GM23338 (cell line): ENCODE results near the gene RTL10. TPM values are rescaled to one million over a fixed set of nuclear protein-coding genes. Genes with fewer than 3 reads are reported as not detected.

Experiments used
- ATAC-seq: fragments of 200-7000 bp; cut with Tn5 transposase; 3 replicates; pipeline ENCODE4 v1.9.1; 2020
- DNase-seq: peaks from one replicate; pipeline ENCODE4 v3.0.0-alpha.2; 2015; ENCODE audit warnings: low spot score
- H2AFZ ChIP-seq: fragments of 200-600 bp; sonication (generic); 2 replicates; pipeline ENCODE4 v1.8.0; 2016; ENCODE audit warnings: antibody characterized with exemption, mild to moderate bottlenecking, moderate library complexity
- H3F3A ChIP-seq: fragments of 200-600 bp; sonication (generic); replicated peaks from 2 replicates; pipeline ENCODE4 v1.8.0; 2017; ENCODE audit warnings: antibody characterized with exemption, mixed run types, low read depth
- H3K27ac ChIP-seq: fragments of 200-600 bp; sonication (generic); 2 replicates; pipeline ENCODE4 v1.6.1; 2016; ENCODE audit warnings: low read depth
- H3K27me3 ChIP-seq: fragments of 200-600 bp; sonication (generic); 2 replicates; pipeline ENCODE4 v1.8.0; 2016; ENCODE audit warnings: mild to moderate bottlenecking, mixed run types, moderate library complexity; ENCODE audit not compliant: insufficient read depth
- H3K36me3 ChIP-seq: fragments of 200-600 bp; sonication (generic); 2 replicates; pipeline ENCODE4 v1.8.0; 2016; ENCODE audit warnings: mild to moderate bottlenecking; ENCODE audit not compliant: insufficient read depth
- H3K4me1 ChIP-seq: fragments of 200-600 bp; sonication (generic); 2 replicates; pipeline ENCODE4 v1.8.0; 2016; ENCODE audit warnings: mild to moderate bottlenecking, moderate library complexity; ENCODE audit not compliant: insufficient read depth
- H3K4me2 ChIP-seq: fragments of 200-600 bp; sonication (generic); 2 replicates; pipeline ENCODE4 v1.7.1; 2017; ENCODE audit warnings: mixed run types
- H3K4me3 ChIP-seq: fragments of 200-600 bp; sonication (generic); 2 replicates; pipeline ENCODE4 v1.6.1; 2016; ENCODE audit warnings: mixed run types
- H3K79me2 ChIP-seq: fragments of 200-600 bp; sonication (generic); replicated peaks from 2 replicates; pipeline ENCODE4 v1.8.0; 2017; ENCODE audit warnings: mild to moderate bottlenecking; ENCODE audit not compliant: insufficient read depth
- H3K9me2 ChIP-seq: fragments of 200-600 bp; sonication (generic); 2 replicates; pipeline ENCODE4 v1.8.0; 2017; ENCODE audit not compliant: insufficient read depth
- H4K20me1 ChIP-seq: fragments of 200-600 bp; sonication (generic); replicated peaks from 2 replicates; pipeline ENCODE4 v1.8.0; 2017; ENCODE audit warnings: mild to moderate bottlenecking; ENCODE audit not compliant: insufficient read depth
- H3K27ac Mint-ChIP-seq: 2 replicates; pipeline ENCODE4 v1.8.0; 2020; ENCODE audit warnings: inconsistent platforms, mild to moderate bottlenecking, moderate library complexity, mixed read lengths
- H3K27me3 Mint-ChIP-seq: 3 replicates; pipeline ENCODE4 v1.8.0; 2022; ENCODE audit warnings: low read depth, mild to moderate bottlenecking, moderate library complexity, mixed read lengths, inconsistent platforms; ENCODE audit not compliant: insufficient read depth, poor library complexity
- H3K36me3 Mint-ChIP-seq: 3 replicates; pipeline ENCODE4 v1.8.0; 2021; ENCODE audit warnings: low read depth, mild to moderate bottlenecking, inconsistent platforms, moderate library complexity, mixed read lengths
- H3K4me1 Mint-ChIP-seq: 3 replicates; pipeline ENCODE4 v1.8.0; 2020; ENCODE audit warnings: mild to moderate bottlenecking, inconsistent platforms, mixed read lengths
- H3K4me3 Mint-ChIP-seq: 3 replicates; pipeline ENCODE4 v1.8.0; 2021; ENCODE audit warnings: moderate library complexity, mild to moderate bottlenecking, inconsistent platforms, mixed read lengths
- H3K9me3 Mint-ChIP-seq: 3 replicates; pipeline ENCODE4 v1.8.0; 2020; ENCODE audit warnings: moderate library complexity, mild to moderate bottlenecking, inconsistent platforms, mixed read lengths
- CREB1 ChIP-seq: fragments of 250-450 bp; sonication (Bioruptor Pico); IDR thresholded peaks from 2 replicates; pipeline ENCODE4 v1.5.0; 2020; ENCODE audit warnings: low read depth, mild to moderate bottlenecking, moderate library complexity
- CTCF ChIP-seq, 2 experiments: fragments of 200-600 bp in 1 of 2; sonication (generic) in 1 of 2; conservative IDR thresholded peaks; 2 replicates each; pipeline versions ENCODE4 v1.5.1 to v1.6.1; 2016 to 2017; ENCODE audit warnings: antibody characterized with exemption in 2 of 2, low read depth in 2 of 2, mild to moderate bottlenecking in 2 of 2, moderate library complexity in 1 of 2
- ETS1 ChIP-seq: IDR thresholded peaks from 2 replicates; pipeline ENCODE4 v1.6.1; 2016; ENCODE audit warnings: antibody characterized with exemption
- EZH2 ChIP-seq: fragments of 200-600 bp; sonication (generic); IDR thresholded peaks from one replicate; pipeline ENCODE4 v1.8.0; 2017; ENCODE audit warnings: antibody characterized with exemption, mild to moderate bottlenecking, low read depth; ENCODE audit not compliant: unreplicated experiment
- EZH2phosphoT487 ChIP-seq: fragments of 200-600 bp; sonication (generic); IDR thresholded peaks from one replicate; pipeline ENCODE4 v1.8.1; 2018; ENCODE audit warnings: antibody characterized with exemption; ENCODE audit not compliant: unreplicated experiment
- JUNB ChIP-seq: IDR thresholded peaks from one replicate; pipeline ENCODE4 v1.6.1; 2016; ENCODE audit warnings: antibody characterized with exemption; ENCODE audit not compliant: unreplicated experiment
- NANOG ChIP-seq: IDR thresholded peaks from 2 replicates; pipeline ENCODE4 v1.6.1; 2016; ENCODE audit warnings: antibody characterized with exemption, borderline replicate concordance
- POLR2AphosphoS5 ChIP-seq: IDR thresholded peaks from 2 replicates; pipeline ENCODE4 v1.6.1; 2016; ENCODE audit warnings: antibody characterized with exemption, low read depth
- REST ChIP-seq: IDR thresholded peaks from one replicate; pipeline ENCODE4 v1.6.1; 2018; ENCODE audit warnings: antibody characterized with exemption; ENCODE audit not compliant: unreplicated experiment
- STAT1 ChIP-seq: IDR thresholded peaks from one replicate; pipeline ENCODE4 v1.6.1; 2016; ENCODE audit warnings: antibody characterized with exemption; ENCODE audit not compliant: unreplicated experiment
- ZNF114 ChIP-seq: fragments of 250-450 bp; sonication (Bioruptor Pico); IDR thresholded peaks from 2 replicates; pipeline ENCODE4 v1.5.0; 2020; ENCODE audit warnings: mild to moderate bottlenecking, moderate library complexity
- ZNF331 ChIP-seq: fragments of 250-450 bp; sonication (Bioruptor Pico); IDR thresholded peaks from 2 replicates; pipeline ENCODE4 v1.5.0; 2020; ENCODE audit warnings: low read depth, mild to moderate bottlenecking, moderate library complexity
- ZNF462 ChIP-seq: fragments of 250-450 bp; sonication (Bioruptor Pico); IDR thresholded peaks from 2 replicates; pipeline ENCODE4 v1.5.0; 2020; ENCODE audit warnings: mild to moderate bottlenecking, moderate library complexity
- polyA plus RNA-seq: library from polyadenylated mRNA; unstranded; fragments of >200 nt; fragmentation: Nextera tagmentation; extraction: Ambion mirVana; gene quantifications from 2 replicates; pipeline ENCODE4 v1.2.1, GENCODE V29; 2016
- total RNA-seq: library from RNA; depleted of rRNA; stranded (reverse); fragments of >200 nt; shearing (Covaris generic); gene quantifications from 2 replicates; pipeline ENCODE4 v1.2.3, GENCODE V29; 2014

Gene RTL10
- total and polyA plus RNA-seq, 2 experiments from 2014 or later = 9.4 to 17.4 TPM

GRCh38 chr22:19847345-19847632, 7.4 kb downstream of the RTL10 start:
- no peak overlapping the region for H2AFZ ChIP-seq
- peaks cover 10% of the 10 kb centered on the region for H4K20me1 ChIP-seq
- DNase-seq = no peak
- no peaks in the 10 kb centered on the region for H3F3A ChIP-seq
- ATAC-seq = no peak
- H3K4me3 ChIP-seq = no peak overlapping the region
- H3K4me1 ChIP-seq = no peaks in the 10 kb centered on the region
- H3K4me2 ChIP-seq = no peak overlapping the region
- no peaks in the 10 kb centered on the region; the same call in 2 of the 3 replicates for H3K9me3 Mint-ChIP-seq
- TF ChIP-seq ZNF462 (CRISPR knock-in tag) (no peak), CTCF (conservative IDR thresholded peaks at IDR 0.05; ENCODE audit: low read depth in 2 of 2) (no peak), ZNF331 (no peak), EZH2phosphoT487 (no peak), ZNF114 (CRISPR knock-in tag) (no peak), NANOG (no peak), REST (no peak), CREB1 (CRISPR knock-in tag) (no peak), EZH2 (no peak), STAT1 (no peak), POLR2AphosphoS5 (no peak), ETS1 (no peak), JUNB (no peak)
- peaks cover 17% of the 10 kb centered on the region for H3K79me2 ChIP-seq
- H3K4me1 Mint-ChIP-seq = peaks cover 20% of the 10 kb centered on the region; the same call in 2 of the 3 replicates
- no peak overlapping the region for H3K4me3 Mint-ChIP-seq
- H3K27me3 ChIP-seq = no peaks in the 10 kb centered on the region
- no peaks in the 10 kb centered on the region; the same call in 1 of the 2 replicates for H3K36me3 ChIP-seq
- H3K9me2 ChIP-seq = no peaks in the 10 kb centered on the region
- H3K27ac ChIP-seq = no peak overlapping the region
- peaks cover 20% of the 10 kb centered on the region for H3K27me3 Mint-ChIP-seq
- peaks cover 34% of the 10 kb centered on the region for H3K36me3 Mint-ChIP-seq
- no peak overlapping the region for H3K27ac Mint-ChIP-seq
